CD4-positive, alpha-beta T cell treated with Interferon gamma for 1 hour (primary cell): ENCODE measurements around the gene STX3.
A peak's percentile ranks its signal among the peaks of the same experiment; 100 is the strongest.
"Not testable (repeated sequence)": the region's sequence is repeated elsewhere in the genome, so short reads cannot be mapped to it uniquely, and the experiment has no call there.

Experiments
- DNase-seq: peaks from one replicate; pipeline ENCODE4 v3.0.0-alpha.2; 2020

STX3 gene

DNA sequence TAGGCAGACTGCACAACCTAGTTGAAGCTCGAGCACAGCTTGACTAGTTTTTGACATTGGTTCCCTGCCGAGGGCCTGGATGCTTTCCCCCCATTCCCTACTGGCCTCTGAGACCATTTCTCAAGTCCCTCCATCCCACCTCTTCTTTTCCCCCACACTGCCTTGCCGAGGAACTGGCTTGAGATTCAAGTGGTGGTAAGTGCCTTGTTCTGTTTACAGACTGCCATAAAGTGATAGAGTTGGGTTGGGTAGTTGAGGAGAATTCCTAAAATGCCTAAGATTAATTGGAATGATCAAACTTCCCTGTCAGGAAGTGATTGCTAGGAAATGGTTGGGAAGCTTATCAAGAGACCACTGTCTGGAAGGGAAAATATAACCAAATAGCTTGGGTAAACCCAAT is 39.2 kb downstream of the STX3 start:
- DNase-seq, result no peak

DNA sequence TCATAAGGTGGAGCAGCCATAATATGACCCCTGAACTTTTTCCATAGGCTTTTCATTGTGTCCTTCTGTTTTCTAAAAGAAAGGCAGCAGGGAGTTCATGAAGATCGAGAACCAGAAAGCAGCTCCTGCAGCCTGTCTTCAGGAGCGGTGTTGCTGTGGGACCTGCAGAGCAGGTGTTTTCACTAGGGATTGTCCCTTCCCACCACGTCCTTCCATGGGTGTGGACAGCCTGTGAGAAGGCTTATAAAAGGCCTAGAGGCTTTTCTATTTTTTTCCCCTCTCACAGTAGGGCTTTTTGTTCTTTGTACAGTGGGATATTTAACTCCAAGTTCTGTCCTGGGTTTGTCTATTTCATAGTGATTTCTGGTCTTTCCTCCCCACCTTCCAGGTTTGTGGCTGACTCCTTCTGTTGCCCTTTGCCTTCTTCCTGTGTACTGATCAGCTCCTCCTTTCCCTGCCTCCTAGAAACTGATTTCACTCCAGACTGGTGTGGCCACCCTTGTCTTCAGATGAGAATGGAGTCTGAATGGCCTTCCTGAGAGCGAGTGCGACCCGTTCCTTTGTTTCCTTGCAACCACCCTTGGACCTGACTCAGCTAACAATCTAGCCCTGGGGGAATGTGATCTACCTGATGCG is 45.3 kb downstream of the STX3 start:
- no peak for DNase-seq

DNA sequence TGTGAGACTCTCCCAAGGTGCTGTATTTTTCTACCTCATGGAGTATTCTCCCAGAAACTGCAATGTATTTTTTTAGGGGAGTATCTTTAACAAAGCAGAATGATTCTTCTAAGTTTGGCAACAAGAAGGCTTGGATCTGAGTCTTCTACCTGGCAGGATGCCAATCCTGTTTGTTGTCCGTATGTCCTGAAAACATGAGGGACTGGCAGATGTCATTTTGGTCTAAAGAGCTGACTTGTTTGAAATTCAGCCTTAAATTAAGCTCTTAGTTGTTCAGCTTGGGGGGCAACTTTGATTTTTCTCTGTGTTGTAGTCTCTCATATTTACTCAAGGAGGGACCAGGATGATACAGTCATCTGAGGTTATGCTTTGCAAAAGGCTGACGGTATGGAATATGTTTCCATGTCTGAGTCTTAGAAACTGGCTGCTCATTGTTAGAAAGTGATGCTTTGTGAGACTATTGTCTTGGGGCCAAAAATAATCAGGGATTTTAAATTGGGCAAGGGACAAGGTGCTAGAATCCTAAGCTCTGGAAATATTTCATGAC is 46.1 kb downstream of the STX3 start:
- no peak for DNase-seq

DNA sequence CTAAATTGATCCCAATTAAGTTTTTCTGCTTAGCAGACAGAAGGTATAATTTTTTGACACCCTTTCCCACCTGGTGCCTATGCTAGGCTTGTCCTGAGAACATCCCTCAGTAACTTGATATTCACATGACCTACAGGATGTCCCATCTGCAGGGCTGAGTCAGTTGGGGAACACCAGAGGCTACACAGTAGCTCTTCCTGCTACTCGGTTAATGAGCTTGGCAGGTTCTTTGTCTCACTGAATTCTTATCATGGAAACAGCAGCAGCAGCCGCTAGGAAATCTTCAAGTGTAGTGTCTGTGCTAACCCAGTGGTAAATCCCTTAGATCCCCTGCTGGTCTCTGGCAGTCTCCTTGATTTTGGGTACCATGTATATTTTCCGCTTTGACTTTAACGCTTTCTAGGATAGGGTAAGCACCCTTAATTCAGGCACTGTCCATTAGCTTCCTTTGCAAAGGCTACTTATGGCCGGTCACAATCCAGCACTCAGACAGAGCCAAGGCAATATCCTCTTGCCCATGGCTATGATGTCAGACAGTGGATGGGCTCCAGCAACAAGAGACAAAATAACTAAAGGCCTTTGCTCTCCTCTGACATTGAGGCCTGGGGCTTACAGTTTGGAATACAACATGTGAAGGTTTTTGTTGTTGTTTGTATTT is 46.9 kb downstream of the STX3 start:
- DNase-seq, result no peak

DNA sequence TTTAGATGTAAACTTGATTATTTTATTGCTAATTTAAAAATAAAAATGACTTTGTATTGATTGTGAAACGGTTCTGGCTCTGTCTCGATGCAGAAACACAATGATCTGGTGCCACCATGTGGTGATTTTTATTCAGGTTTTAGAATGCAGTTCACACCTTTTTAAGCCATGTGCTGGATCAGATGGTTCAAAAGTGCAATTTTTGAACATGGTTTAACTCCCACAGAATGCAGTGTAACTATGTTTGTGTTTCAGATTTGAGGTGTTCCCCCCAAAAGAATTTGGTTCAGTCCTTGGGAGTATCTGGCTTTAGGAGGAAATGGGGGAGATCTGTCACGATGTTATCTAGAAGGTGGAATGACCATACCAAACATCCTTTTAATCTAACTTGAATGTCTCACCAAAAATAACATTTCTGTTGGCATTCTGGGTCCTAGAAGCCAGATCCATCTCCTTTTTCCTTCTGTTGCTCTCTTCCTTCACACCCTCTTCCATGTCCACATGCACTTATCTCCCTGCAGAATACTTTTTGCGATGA is 47.5 kb downstream of the STX3 start:
- DNase-seq, result peak; percentile 6

DNA sequence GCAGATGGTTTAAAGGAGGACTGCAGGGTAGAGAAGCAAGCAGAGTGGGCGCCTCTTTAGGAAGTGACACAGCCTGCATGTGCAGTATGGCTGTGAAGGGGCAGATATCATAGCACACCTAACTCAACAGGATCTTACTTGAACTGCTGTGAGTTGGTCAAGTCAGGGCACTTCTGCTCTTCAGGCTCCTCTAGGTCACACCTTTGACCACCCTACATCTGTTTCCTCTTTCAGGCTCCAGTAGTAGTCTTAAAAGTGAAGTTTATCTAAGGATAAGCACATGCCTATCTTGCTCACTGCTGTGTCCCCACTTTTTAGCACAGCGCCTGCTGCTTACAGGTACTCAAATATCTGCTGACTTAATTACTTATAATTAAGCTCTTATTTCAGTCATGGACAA is 48.9 kb downstream of the STX3 start:
- no peak for DNase-seq

DNA sequence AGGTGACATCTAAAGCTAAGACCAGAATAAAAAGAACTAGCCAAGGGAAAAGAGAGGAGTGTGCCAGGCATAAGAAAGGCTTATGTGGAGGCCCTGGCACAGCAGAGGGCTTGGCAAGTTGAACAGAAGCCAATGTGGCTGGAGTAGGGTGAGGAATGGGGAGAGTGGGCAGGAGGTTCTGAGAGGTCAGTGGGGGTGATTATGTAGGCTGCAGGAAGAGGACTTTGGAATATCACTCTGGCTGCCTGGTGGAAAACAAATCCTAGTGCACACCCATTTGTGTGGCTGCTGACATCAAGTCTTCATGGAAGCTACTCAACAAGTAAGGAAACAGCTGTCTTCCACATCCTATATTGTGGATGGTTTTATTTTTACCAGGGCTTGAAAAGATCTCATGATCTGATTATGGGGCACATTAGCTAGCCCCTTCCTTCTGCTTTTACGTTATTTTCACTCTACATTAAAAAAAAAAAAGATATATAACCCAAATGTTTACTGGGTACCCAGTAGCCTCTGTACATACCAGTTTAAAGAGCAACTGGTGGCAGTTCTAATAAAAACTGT is 52.0 kb downstream of the STX3 start:
- no peak for DNase-seq

DNA sequence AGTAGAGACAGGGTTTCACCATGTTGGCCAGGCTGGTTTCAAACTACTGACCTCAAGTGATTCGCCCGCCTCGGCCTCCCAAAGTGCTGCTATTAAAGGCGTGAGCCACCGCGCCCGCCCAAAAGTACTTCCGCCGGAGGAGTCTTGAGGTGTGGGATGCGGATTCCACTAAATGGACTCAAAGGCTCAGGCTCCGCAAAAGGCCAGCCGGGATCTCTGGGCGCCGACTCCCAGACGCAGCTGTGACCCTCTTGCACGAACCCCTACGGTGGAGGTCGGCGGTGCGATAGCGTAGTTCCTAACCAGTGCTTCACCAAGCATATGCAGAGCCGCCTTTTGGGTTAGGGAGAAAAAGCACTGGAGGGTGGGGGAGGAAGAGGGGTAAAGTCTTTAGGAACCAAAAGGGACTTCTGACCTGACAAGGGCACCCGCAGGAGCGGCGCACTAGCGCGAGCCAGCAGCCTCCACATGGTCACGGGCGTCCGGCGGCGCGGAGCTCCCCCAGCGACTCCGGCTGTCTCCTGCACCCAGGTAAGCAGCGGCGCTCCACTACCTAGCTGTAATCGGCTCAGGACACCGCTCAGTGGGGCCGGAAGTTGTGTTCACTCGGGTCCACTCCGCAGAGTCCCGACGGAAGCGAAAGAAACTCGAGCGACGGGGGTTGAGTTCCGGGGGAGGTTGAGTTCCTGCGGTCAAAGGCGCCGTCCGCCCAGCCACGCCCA is 55.2 kb downstream of the STX3 start, which contains the start of gene MRPL16:
Gene MRPL16, minus strand, starts transcription at position 590 of the 722 bp plus-strand sequence. Its CDS starts 120 bp downstream, at position 470.
- peak; percentile 87 for DNase-seq

DNA sequence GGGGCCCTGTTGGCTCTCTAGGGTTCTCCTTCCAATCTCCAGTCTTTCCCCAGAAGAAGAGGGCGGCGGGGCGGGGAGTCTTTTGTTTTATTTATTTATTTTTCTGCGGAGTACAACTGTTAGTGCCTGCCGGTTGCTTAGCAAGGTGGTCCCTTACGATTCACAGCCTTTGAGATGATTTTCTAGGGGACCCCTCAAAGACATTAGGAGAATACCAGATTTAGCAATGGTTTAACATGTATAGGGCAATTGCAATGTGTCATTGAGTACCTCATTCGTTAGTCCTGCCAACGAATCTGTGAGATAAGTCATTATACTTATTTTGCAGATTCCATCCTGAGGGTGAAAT is 55.7 kb downstream of the STX3 start:
- no peak for DNase-seq

DNA sequence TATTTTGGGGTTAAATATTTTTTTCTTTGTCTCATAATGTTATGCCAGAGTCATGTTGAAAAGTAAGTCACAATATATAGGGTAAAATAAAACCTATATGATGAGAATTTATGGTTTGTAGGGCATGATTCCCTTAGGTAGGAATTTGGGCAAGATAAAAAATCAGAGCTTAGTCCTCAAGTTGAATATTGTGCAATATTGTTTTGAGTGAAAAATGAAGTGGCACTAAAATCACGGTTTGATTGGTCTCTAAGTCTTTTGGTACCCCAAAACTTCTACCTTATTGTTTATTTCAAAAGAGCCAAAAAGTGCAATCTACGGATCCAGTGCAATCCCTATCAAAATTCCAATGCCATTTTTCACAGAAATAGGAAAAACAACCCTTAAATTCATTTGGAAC is 57.0 kb downstream of the STX3 start:
- DNase-seq, result no peak

DNA sequence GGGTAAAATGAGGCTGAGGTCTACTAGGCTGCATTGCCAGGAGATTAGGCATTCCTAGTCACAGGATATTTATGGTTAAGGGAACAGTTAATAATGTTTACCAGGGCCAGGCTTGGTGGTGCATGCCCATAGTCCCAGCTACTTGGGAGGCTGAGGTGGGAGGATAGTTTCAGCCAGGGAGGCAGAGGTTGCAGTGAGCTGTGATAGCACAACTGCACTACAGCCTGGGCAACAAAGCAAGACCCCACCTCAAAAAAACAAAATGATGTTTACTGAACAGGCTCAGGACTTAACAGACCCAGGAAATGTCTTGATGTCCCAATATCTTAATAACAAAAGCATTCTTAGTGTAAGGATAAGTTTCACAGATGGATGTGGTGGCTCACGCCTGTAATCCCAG is 58.2 kb downstream of the STX3 start:
- DNase-seq, result no peak

DNA sequence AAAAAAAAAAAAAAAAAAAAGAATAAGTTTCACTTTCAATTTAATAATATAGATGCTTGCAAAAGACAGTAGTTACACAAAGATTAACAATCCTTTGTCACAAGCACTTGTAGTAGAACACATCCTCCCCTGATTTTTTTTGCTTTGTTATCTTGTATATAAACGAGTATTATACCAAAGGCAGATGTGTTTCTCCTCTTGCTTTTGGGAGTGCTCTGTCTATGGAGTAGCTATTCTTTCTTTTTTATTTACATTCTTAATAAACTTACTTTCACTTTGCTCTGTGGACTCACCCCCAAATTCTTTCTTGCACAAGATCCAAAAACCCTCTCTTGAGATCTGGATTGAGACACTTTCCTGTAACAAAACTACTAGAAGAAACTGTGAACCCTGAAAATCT is 58.8 kb downstream of the STX3 start:
- no peak for DNase-seq

DNA sequence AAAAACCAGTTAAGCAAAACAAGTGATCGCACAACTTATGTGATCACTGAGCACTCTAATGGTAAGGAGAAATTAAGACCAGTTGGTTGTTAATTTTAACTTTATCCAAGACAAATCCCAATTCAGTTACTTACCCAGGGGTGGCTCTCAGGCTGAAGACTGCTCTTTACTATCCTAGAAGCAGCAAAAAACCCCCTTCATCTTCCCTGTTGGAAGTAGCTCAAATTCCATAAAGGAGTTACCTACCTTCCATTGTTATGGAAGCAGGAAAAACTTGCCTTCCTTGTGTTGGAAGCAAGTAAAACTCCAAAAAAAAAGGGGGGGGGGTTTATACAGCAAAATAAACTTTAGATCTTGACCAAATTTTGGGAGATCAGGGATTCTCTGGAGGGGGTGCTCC is 60.6 kb downstream of the STX3 start:
- DNase-seq, result no peak

DNA sequence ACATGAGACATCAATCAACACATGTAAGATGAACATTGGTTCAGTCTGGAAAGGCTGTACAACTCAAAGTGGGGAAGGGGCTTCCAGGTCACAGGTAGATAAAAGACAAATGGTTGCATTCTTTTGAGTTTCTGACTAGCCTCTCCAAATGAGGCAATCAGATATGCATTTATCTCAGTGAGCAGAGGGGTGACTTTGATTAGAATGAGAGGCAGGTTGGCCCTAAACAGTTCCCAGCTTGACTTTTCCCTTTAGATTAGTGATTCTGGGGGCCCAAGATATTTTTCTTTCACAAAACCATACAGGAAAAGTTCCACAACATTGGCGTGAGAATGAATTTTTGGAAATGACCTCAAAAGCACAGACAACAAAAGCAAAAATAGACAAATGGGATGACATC is 61.3 kb downstream of the STX3 start:
- not testable (repeated sequence) for DNase-seq

DNA sequence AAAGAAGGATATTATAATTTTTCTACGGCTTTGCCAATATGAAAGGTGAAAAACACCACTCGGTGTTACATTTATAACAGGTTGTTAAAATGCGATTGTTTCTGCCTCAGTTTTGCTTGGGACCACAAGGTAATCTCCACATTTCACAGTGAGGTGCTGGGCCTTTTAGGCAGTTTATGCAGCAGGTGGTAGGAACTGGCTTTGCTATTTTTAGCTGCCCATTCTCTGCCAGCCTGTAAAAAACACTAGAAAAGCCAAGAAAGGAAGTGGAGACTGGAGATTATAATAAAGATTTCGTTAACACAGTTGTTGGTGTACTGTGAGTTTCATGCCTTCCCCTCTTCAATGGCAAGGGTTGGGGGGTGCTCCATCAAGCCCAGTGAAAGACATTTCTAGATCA is 63.4 kb downstream of the STX3 start:
- no peak for DNase-seq

DNA sequence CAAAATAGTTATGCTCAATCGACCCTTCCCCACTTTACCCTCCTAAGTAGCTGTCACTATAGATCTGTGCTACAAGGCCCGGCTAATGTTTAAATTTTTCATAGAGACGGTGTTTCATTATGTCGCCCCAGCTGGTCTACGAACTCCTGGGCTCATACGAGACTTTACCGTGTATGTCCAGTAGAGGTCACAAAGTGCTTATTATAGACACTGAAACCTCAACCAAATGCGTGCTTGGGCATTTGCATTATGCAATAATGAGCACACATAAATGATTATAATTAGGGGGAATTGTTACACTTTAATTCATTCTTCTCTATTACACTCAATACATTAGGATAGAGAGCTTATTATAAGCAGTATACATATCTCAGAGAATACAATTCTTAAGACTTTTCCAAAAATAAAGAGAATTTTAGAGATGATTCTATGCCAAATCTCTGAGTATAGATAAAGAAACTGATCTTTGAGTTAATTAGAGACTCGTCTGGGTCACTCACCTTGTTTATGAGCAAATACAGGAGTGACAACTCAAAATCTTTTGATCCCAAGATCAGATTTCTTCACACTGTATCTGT is 67.9 kb downstream of the STX3 start:
- peak; percentile 20 for DNase-seq

DNA sequence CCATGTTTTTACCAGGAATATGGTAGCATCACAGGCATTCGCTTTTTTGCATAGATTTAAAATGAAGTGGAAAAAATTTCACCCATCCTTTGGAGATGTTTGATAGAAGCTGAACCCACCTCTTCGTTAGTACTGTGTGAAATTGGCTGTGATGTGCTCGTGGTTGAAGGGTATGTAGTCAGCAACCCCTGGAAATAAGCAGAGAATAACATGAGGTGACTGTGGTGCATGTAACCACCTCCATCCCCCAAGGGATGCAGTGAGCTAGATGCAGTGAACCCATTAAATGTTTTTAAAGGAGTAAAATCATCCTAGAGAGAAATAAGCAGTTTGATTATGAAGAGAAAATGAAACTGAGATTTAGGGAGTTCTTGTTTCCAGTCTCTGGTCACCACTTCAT is 74.2 kb downstream of the STX3 start:
- DNase-seq, result no peak

DNA sequence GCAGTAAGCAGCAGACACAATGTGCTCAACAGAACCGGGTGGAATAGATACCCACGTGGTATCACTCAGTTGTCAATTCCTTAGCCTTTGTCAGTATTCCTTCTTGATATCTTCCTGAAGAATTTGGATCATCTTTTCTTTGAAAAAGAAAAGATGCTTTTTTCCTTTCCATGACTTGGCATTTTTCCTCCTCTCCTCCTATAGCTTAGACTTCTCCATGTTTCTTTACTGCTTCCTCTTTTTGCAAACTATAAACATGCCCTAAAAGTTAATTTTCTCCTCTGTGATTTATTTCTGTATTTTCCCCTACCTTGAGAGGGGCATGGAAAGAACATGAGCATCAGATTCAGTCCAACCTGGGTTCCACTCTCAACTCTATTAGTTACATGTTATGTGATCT is 78.4 kb downstream of the STX3 start:
- no peak for DNase-seq

DNA sequence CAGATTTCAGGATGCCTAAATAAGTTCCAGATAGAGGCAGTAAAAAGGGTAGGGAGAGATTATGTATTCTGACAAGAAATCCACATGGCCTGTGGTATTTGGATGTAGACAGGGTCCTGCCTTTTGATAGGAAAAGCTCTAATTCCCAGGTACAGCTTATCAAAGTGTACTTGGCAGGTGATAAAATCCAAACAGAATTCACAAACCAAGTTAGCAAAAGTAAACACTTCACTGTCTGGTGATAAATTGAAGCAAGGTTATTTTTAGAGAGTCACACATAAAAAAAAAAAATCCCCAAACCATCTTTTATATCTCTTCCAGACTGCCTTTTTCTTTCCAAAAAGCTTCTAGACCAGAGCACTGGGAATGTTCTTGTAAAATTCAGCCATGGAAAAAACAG is 84.4 kb downstream of the STX3 start:
- DNase-seq, result no peak

DNA sequence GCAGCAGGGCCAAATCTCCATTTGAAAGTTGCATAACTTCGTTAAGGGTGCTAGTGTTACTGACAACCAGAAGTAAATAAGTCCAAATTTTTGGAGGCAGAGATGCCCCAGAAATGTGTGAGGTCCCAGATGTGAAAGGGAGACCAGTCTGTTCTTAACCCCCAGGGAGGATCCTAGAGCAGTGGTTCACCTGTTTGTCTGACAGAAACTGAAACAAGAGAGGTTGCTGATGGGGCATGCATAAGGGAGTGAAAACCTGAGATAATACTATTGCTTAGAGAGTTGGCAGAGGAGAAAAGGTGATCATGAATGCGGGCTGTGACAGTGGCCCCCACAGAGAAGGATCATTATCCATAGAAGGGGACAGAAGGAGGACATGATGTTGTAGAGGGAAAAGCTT is 86.3 kb downstream of the STX3 start:
- DNase-seq, result no peak

DNA sequence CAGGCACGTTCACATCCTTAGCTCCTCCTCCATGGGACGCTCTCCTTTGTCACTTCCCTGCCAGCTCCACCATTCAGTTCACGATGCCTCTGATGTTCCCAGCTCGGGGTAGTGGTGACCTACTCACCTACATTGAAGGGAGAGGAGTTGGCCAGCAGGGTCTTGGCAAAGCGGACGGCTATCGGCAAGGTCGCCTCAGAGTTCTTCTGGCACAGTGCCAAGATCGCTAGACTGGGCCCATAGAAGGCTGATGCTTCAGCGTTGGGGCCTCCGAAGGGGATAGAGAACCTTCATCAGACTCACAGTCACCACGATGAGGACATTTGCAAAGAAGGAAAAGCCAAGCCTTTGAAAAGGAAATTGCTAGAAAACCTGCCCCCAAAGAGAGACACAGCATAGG is 87.1 kb downstream of the STX3 start:
- DNase-seq, result no peak

DNA sequence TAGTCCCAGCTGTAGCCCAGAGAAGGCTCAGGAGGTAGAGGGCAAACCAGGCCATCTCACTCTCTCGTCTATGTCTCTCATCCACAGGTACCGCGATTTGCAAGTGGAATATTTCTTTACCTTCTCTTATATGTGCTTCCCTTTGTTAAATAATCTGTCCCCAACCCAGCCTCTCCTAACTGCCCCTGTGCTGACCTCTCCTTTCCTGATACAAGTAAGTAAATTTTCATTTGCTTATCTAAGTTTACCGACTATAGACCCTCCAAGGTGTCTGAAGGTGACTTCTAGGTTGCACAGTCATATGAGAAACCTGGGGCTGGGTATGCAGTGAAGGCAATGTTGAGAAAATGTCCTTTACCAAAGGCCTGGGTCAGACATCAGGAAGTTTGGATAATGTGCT is 90.2 kb downstream of the STX3 start, which contains the start of gene CBLIF:
Gene CBLIF, minus strand, starts transcription at position 101 of the 400 bp plus-strand sequence. Its CDS starts 46 bp downstream, at position 55.
- no peak for DNase-seq

DNA sequence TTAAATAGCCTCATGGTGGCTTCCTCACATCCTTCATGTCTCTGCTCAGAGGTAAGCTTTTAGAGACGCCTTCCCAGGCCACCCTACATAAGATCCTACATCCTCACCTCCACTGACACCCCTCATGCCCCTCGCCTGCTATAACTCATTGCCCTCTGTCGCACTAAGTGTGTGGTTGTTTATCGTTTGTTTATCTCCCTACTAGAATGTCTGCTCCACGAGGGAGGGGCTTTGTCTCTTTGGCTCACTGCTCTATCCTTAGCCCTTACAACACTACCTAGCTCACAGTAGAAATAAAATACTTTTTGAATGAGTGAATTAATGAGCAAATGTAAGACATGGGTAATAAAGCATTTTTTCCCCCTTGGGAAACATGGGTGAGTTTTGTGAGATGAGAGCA is 91.4 kb downstream of the STX3 start:
- DNase-seq, result no peak
